Brain microvascular endothelial cell (primary cell): ENCODE data around the gene AVPR2.
A peak's percentile ranks its signal among the peaks of the same experiment; 100 is the strongest.

Source experiments
- DNase-seq: peaks from one replicate; pipeline ENCODE4 v3.0.0-alpha.2; 2020
- H3K27ac ChIP-seq: fragments of 250-450 bp; sonication (Bioruptor Pico); 2 replicates; pipeline ENCODE4 v1.5.1; 2020; ENCODE audit warnings: mild to moderate bottlenecking, moderate library complexity
- H3K27me3 ChIP-seq: fragments of 250-450 bp; sonication (Bioruptor Pico); replicated peaks from 2 replicates; pipeline ENCODE4 v1.5.1; 2020; ENCODE audit warnings: mild to moderate bottlenecking
- H3K36me3 ChIP-seq: fragments of 250-450 bp; sonication (Bioruptor Pico); replicated peaks from 2 replicates; pipeline ENCODE4 v1.5.1; 2020; ENCODE audit warnings: mild to moderate bottlenecking
- H3K4me3 ChIP-seq: 2 replicates; pipeline ENCODE4 v1.5.1; 2011; ENCODE audit warnings: low read depth, mild to moderate bottlenecking, control low read depth, low read length, moderate library complexity
- in situ Hi-C: cut with HindIII; loops from 2 replicates; pipeline ENCODE4 v1.10.0; 2017; ENCODE audit warnings: low sequenced_read_pairs, low pct_ligation_motif_present
- TF ChIP-seq, protein P1 (sequence below): IDR thresholded peaks from 2 replicates; pipeline ENCODE4 v1.5.1; 2011; ENCODE audit warnings: low read depth, mild to moderate bottlenecking, moderate library complexity, low read length, control low read depth, inconsistent platforms; ENCODE audit errors: missing control alignments

The AVPR2 gene

GRCh38 chrX:153939573-153939972 is 35.1 kb downstream of the AVPR2 start:
- H3K27ac ChIP-seq: no peak overlapping the region
- H3K27me3 ChIP-seq: no peaks in the 10 kb centered on the region
- in situ Hi-C loops: no loop called here
- no peaks in the 10 kb centered on the region for H3K36me3 ChIP-seq
- TF ChIP-seq, protein P1, sequence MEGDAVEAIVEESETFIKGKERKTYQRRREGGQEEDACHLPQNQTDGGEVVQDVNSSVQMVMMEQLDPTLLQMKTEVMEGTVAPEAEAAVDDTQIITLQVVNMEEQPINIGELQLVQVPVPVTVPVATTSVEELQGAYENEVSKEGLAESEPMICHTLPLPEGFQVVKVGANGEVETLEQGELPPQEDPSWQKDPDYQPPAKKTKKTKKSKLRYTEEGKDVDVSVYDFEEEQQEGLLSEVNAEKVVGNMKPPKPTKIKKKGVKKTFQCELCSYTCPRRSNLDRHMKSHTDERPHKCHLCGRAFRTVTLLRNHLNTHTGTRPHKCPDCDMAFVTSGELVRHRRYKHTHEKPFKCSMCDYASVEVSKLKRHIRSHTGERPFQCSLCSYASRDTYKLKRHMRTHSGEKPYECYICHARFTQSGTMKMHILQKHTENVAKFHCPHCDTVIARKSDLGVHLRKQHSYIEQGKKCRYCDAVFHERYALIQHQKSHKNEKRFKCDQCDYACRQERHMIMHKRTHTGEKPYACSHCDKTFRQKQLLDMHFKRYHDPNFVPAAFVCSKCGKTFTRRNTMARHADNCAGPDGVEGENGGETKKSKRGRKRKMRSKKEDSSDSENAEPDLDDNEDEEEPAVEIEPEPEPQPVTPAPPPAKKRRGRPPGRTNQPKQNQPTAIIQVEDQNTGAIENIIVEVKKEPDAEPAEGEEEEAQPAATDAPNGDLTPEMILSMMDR: no peak
- H3K4me3 ChIP-seq: no peak overlapping the region
- no peak for DNase-seq

GRCh38 chrX:153941336-153942252 is 37.1 kb downstream of the AVPR2 start:
- H3K36me3 ChIP-seq: no peaks in the 10 kb centered on the region
- H3K4me3 ChIP-seq: no peak overlapping the region
- H3K27ac ChIP-seq: no peak overlapping the region
- no peak for DNase-seq
- in situ Hi-C loops: no loop called here
- TF ChIP-seq, protein P1: no peak
- H3K27me3 ChIP-seq: no peaks in the 10 kb centered on the region

DNA sequence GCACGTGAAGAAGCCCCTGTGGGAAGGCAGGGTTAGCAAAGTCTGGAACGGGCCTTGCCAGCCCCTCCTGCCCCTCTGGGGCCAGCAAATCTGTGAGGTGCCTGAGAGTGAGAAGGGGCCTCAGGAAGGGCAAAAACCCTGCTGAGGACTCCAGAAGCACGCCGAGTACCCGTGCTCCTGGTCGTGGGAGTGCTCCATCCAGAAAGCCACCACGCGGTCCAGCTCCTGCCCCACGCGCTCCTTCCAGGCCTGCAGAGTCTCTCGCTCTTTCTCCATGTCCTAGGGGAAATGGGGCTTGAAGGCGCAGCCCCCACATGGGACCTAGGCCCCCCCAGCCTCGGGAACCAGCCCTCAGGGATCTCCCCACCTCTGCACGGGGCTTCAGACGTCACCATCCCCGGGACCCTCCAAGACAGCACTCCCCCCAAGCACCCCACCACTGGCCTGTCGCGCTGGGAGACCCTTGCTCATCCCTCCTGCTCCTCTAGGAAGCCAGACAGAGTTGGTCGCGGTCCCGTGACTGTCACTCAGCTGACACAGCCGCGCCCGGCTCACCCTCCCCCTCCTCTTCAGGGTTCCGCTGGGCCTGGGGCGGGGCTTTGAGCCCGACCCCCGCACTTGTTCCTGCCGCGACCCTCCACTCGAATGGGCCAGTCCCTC is 39.8 kb downstream of the AVPR2 start, which contains the start of gene RENBP:
TSS of gene RENBP (minus strand) at position 504 of the 660 bp plus-strand sequence. CDS start at position 471, 33 bp downstream.
- TF ChIP-seq, protein P1: no peak
- in situ Hi-C loops: no loop called here
- Histone ChIP-seq H3K27me3 (no peaks in the 10 kb centered on the region), H3K27ac (no peak within 1 kb of the TSS), H3K4me3 (peak within 1 kb of the TSS; percentile 24), H3K36me3 (no peaks in the 10 kb centered on the region)
- no peak for DNase-seq

GRCh38 chrX:153944800-153945150 is 40.3 kb downstream of the AVPR2 start:
- TF ChIP-seq, protein P1: no peak
- in situ Hi-C loops: no loop called here
- Histone ChIP-seq H3K27ac (no peak overlapping the region), H3K27me3 (no peaks in the 10 kb centered on the region), H3K36me3 (peaks cover 3% of the 10 kb centered on the region), H3K4me3 (no peak overlapping the region)
- DNase-seq: no peak

DNA sequence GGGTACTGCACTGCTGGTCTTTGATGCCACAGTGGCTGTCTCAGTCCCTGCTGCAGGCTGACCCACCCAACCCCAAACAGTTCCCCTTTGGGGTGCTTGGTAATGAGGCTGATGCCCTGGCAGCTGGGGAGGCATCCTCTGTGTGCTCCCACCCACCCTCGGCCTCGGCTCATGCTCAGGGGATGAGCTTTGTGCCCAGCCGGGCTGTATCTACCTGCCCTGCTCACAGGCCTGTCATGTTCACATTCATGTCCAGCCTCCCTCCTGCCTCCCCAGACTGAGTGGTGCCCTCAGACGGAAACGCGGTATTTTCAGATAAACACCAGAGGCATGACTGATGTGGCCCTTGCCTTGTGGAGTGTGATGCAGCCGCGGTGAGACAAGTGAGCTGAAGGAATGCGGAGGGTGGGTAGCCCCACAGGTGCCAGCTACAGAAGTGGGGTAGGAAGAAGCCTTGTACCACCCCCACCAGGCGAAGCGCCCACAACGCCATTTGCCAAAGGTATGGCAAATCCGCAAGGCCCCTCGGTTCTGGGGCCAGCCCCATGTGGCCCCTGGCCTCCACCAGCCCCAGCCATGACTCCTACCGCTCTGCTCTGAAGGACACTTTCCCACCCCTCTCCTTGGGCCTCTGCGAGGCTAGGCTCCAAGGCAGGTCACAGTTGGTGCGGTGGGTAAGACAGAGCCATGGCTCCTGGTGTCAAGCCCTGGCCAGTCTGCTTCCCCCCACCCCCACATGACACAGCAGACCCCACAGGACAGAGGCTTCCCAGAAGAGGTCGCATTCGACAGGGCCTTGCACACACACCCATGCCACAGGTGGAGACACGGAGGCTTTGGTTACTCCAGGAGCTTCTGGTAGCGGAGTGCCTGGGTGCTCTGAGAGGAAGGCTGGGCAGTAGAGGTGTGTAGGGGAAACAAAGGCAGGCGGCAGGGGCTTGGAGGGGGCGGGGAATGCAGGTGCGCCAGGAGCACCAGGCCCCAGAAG is 41.8 kb downstream of the AVPR2 start:
- no peaks in the 10 kb centered on the region for H3K27me3 ChIP-seq
- H3K27ac ChIP-seq: no peak overlapping the region
- in situ Hi-C loops: no loop called here
- H3K36me3 ChIP-seq: peaks cover 18% of the 10 kb centered on the region
- H3K4me3 ChIP-seq: no peak overlapping the region
- TF ChIP-seq, protein P1: no peak
- no peak for DNase-seq
